K562 (cell line): ENCODE results near the gene WWTR1. TPM values are rescaled to one million over a fixed set of nuclear protein-coding genes. Genes with fewer than 3 reads are reported as not detected.

Source experiments
- ATAC-seq: fragments of 200-7000 bp; cut with Tn5 transposase; 3 replicates; pipeline ENCODE4 v1.9.1; 2020; ENCODE audit warnings: moderate library complexity
- BruUV-seq: library from RNA; stranded (reverse); fragments of 400-500 nt; replicated peaks from 2 replicates; lab custom pipeline; 2021; lab: Mats Ljungman, UMichigan
- CTCF ChIA-PET: fragments of 300-600 bp; formaldehyde crosslinking; extraction: SDS; loops from one replicate; lab custom pipeline; 2021; ENCODE audit warnings: low intra/inter-chr PET ratio; lab: Yijun Ruan, JAX
- POLR2A ChIA-PET: fragments of 300-600, 350-650 bp; sonication (Branson Sonifier 250); formaldehyde crosslinking; extraction: SDS; loops from one replicate; lab custom pipeline; 2021; ENCODE audit warnings: antibody characterized with exemption, inconsistent platforms; lab: Yijun Ruan, JAX
- DNase-seq, 4 experiments: peaks; one replicate each; pipeline versions ENCODE4 v3.0.0 to v3.0.0-alpha.2; 2011 to 2018; ENCODE audit warnings: low spot score in 3 of 4, mixed read lengths in 3 of 4; ENCODE audit errors: extremely low read depth in 1 of 4
- FAIRE-seq: peaks from 2 replicates; lab custom pipeline; 2011; peaks lifted over from hg19 to GRCh38; lab: Jason Lieb, UNC
- H2AFZ ChIP-seq: 2 replicates; pipeline ENCODE4 v1.6.0; 2011; ENCODE audit warnings: low read depth, low read length, control low read depth, inconsistent platforms
- H3K27ac ChIP-seq: fragments of 200-600 bp; 3 replicates; pipeline ENCODE4 v1.8.0; 2011; ENCODE audit warnings: low read depth, mild to moderate bottlenecking, control low read depth, inconsistent platforms, low read length, moderate library complexity, mixed read lengths; ENCODE audit errors: extremely low read depth
- H3K27me3 ChIP-seq, 2 experiments: fragments of 300-600 bp in 1 of 2; 2 replicates in 1 of 2; 3 replicates in 1 of 2; pipeline versions ENCODE4 v1.6.0 to v1.8.0; 2011; ENCODE audit warnings: inconsistent platforms in 2 of 2, low read length in 2 of 2, mild to moderate bottlenecking in 1 of 2, mixed read lengths in 1 of 2, moderate library complexity in 1 of 2; ENCODE audit not compliant: control insufficient read depth in 2 of 2, insufficient read depth in 2 of 2
- H3K36me3 ChIP-seq: fragments of 300-600 bp; 3 replicates; pipeline ENCODE4 v1.8.0; 2011; ENCODE audit warnings: mild to moderate bottlenecking, low read length, inconsistent platforms; ENCODE audit not compliant: control insufficient read depth, insufficient read depth
- H3K4me1 ChIP-seq, 2 experiments: fragments of 200-600 bp in 1 of 2; replicated peaks in 1 of 2; 2 replicates in 1 of 2; 3 replicates in 1 of 2; pipeline versions ENCODE4 v1.5.1 to v1.8.0; 2011; ENCODE audit warnings: inconsistent platforms in 2 of 2, low read length in 2 of 2, mild to moderate bottlenecking in 1 of 2, mixed read lengths in 1 of 2, moderate library complexity in 1 of 2; ENCODE audit not compliant: control insufficient read depth in 2 of 2, insufficient read depth in 2 of 2
- H3K4me2 ChIP-seq: 2 replicates; pipeline ENCODE4 v1.6.1; 2011; ENCODE audit warnings: low read length, control low read depth, inconsistent platforms, mixed read lengths; ENCODE audit not compliant: insufficient read depth
- H3K4me3 ChIP-seq: fragments of 200-600 bp; sonication (generic), shearing (Covaris generic); 2 replicates; pipeline ENCODE4 v1.5.1; 2016; ENCODE audit warnings: control low read depth, inconsistent platforms
- H3K79me2 ChIP-seq: fragments of 200-600 bp; 3 replicates; pipeline ENCODE4 v1.8.0; 2011; ENCODE audit warnings: low read length, inconsistent platforms; ENCODE audit not compliant: control insufficient read depth, insufficient read depth
- H3K9ac ChIP-seq, 2 experiments: 2 replicates each; pipeline versions ENCODE4 v1.6.0 to v1.6.1; 2011; ENCODE audit warnings: low read depth in 2 of 2, low read length in 2 of 2, control low read depth in 1 of 2, inconsistent platforms in 1 of 2, mild to moderate bottlenecking in 1 of 2, mixed read lengths in 1 of 2; ENCODE audit not compliant: insufficient read depth in 1 of 2
- H3K9me1 ChIP-seq: one replicate; pipeline ENCODE4 v1.6.0; 2011; ENCODE audit warnings: inconsistent platforms, mild to moderate bottlenecking, low read length, moderate library complexity; ENCODE audit not compliant: control insufficient read depth, insufficient read depth
- H3K9me3 ChIP-seq: replicated peaks from 2 replicates; pipeline ENCODE4 v1.5.1; 2011; ENCODE audit warnings: low read depth, low read length, inconsistent platforms; ENCODE audit not compliant: control insufficient read depth, insufficient read depth
- H4K20me1 ChIP-seq: replicated peaks from 2 replicates; pipeline ENCODE4 v1.6.1; 2011; ENCODE audit warnings: low read length, inconsistent platforms, mixed read lengths; ENCODE audit not compliant: control insufficient read depth, insufficient read depth
- CTBP1 ChIP-seq: fragments of 450-650 bp; IDR thresholded peaks from 2 replicates; pipeline ENCODE4 v1.6.1; 2016; ENCODE audit warnings: borderline replicate concordance
- DMBX1 ChIP-seq: fragments of 250-450 bp; sonication (Bioruptor Pico); IDR thresholded peaks from 2 replicates; pipeline ENCODE4 v1.8.0; 2022; ENCODE audit warnings: inconsistent platforms, mild to moderate bottlenecking, moderate library complexity, borderline replicate concordance
- E2F3 ChIP-seq: fragments of 250-450 bp; sonication (Bioruptor Pico); IDR thresholded peaks from 2 replicates; pipeline ENCODE4 v1.4.0; 2020; ENCODE audit warnings: mild to moderate bottlenecking
- ETV1 ChIP-seq: fragments of 450-650 bp; conservative IDR thresholded peaks from 2 replicates; pipeline ENCODE4 v1.6.1; 2016; ENCODE audit warnings: missing genetic modification characterization, control low read depth, low read depth, missing compliant biosample characterization
- MCM5 ChIP-seq: fragments of 450-650 bp; IDR thresholded peaks from 2 replicates; pipeline ENCODE4 v1.6.1; 2016; ENCODE audit warnings: low read depth
- U2AF1 ChIP-seq: fragments of 200-400 bp; formaldehyde crosslinking; optimal IDR thresholded peaks from 2 replicates; pipeline ENCODE3; 2017; ENCODE audit warnings: mild to moderate bottlenecking, low read depth, low read length, moderate library complexity
- ZC3H8 ChIP-seq: fragments of 450-650 bp; IDR thresholded peaks from 2 replicates; pipeline ENCODE4 v1.6.1; 2017
- ZNF174 ChIP-seq: fragments of 250-450 bp; sonication (Bioruptor Pico); IDR thresholded peaks from 2 replicates; pipeline ENCODE4 v1.4.0; 2020; ENCODE audit warnings: mild to moderate bottlenecking
- WGBS: fragments of 100-300 bp; shearing (Covaris generic); methylation state at CpG from one replicate; pipeline ENCODE4 v1.1.6; 2016; ENCODE audit warnings: low coverage, mixed read lengths; ENCODE audit not compliant: insufficient coverage; ENCODE audit errors: missing lambda C conversion rate; 5-methylcytosine and 5-hydroxymethylcytosine counted together
- in situ Hi-C: fragments of 300-500 bp; cut with MboI; formaldehyde crosslinking; loops from 4 replicates; pipeline ENCODE4 v1.15.0; 2018; ENCODE audit warnings: inconsistent platforms, mixed read lengths
- intact Hi-C: fragments of 100-400 bp; cut with micrococcal nuclease; formaldehyde crosslinking; loops from 2 replicates; pipeline ENCODE4 v1.14.2; 2022
- polyA plus RNA-seq, 8 experiments: library from polyadenylated mRNA; depleted of rRNA in 4 of 8; stranded (reverse) in 5 of 8; unstranded in 3 of 8; fragments of >200 nt; fragmentation: Nextera tagmentation in 2 of 8; fragmentation: Illumina TruSeq in 1 of 8; extraction: Ambion mirVana in 2 of 8; extraction: Trizol in 1 of 8; gene quantifications; 2 replicates each; pipeline versions ENCODE4 v1.2.1 to v1.2.3, GENCODE V29; 2011 to 2014; ENCODE audit warnings: inconsistent platforms in 1 of 8, missing spikeins in 1 of 8
- total RNA-seq, 7 experiments: library from RNA; depleted of rRNA in 6 of 7; stranded (reverse); fragments of >200 nt in 6 of 7; fragmentation: Illumina TruSeq in 2 of 7; extraction: Trizol in 2 of 7; gene quantifications; 2 replicates each; pipeline versions ENCODE4 v1.2.1 to v1.2.3, GENCODE V29; 2011 to 2021; ENCODE audit warnings: low replicate concordance in 1 of 7
- TF ChIP-seq, protein P1 (sequence below): fragments of 250-450 bp; sonication (Bioruptor Pico); IDR thresholded peaks from 2 replicates; pipeline ENCODE4 v1.5.0; 2020; ENCODE audit warnings: mild to moderate bottlenecking
- TF ChIP-seq, protein P2 (sequence below): IDR thresholded peaks from 2 replicates; pipeline ENCODE4 v1.6.1; 2016; ENCODE audit warnings: missing genetic modification characterization, missing compliant biosample characterization

Gene WWTR1
- total and polyA plus RNA-seq, 9 of the 15 experiments (the other 6 are each of a cell fraction or from before 2014, with no cell fraction given): 0.04 to 1.5 (median 0.60) TPM

- no peak overlapping the region for H3K9ac ChIP-seq
- FAIRE-seq: no peak
- no peaks in the 10 kb centered on the region for H3K9me3 ChIP-seq
- H3K4me3 ChIP-seq: no peak overlapping the region
- no peak overlapping the region for H3K4me2 ChIP-seq
- 0% methylated on average over 2 of the region's 2 CpGs for WGBS
- no peak for DNase-seq
- in situ Hi-C loops (no loop called here), intact Hi-C loops (no loop called here)
- H3K36me3 ChIP-seq: no peaks in the 10 kb centered on the region
- no peak overlapping the region for H3K27ac ChIP-seq
- no peaks in the 10 kb centered on the region for H4K20me1 ChIP-seq
- BruUV-seq: no TSS peak
- ChIA-PET POLR2A (no interaction called here), CTCF (interaction anchor here (0.6 kb wide), 1 partner anchor 19 kb away, joined by 3 read pairs; no protein-coding TSS in a partner anchor)
- no peak overlapping the region for H2AFZ ChIP-seq
- no peaks in the 10 kb centered on the region for H3K9me1 ChIP-seq
- no peaks in the 10 kb centered on the region for H3K79me2 ChIP-seq
- ATAC-seq: no peak
- H3K27me3 ChIP-seq: peaks cover 13 to 17% of the 10 kb centered on the region in 2 experiments; a peak in 4 of 5 replicates
- H3K4me1 ChIP-seq: no peaks in the 10 kb centered on the region; a peak in 1 of 5 replicates
- TF ChIP-seq ETV1 (tag) (no peak), ZNF174 (CRISPR knock-in tag) (no peak), DMBX1 (no peak), ZC3H8 (no peak), U2AF1 (no peak), MCM5 (no peak), CTBP1 (no peak), E2F3 (no peak)
- TF ChIP-seq, protein P1, sequence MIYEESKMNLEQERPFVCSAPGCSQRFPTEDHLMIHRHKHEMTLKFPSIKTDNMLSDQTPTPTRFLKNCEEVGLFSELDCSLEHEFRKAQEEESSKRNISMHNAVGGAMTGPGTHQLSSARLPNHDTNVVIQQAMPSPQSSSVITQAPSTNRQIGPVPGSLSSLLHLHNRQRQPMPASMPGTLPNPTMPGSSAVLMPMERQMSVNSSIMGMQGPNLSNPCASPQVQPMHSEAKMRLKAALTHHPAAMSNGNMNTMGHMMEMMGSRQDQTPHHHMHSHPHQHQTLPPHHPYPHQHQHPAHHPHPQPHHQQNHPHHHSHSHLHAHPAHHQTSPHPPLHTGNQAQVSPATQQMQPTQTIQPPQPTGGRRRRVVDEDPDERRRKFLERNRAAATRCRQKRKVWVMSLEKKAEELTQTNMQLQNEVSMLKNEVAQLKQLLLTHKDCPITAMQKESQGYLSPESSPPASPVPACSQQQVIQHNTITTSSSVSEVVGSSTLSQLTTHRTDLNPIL: no peak
- TF ChIP-seq, protein P2, sequence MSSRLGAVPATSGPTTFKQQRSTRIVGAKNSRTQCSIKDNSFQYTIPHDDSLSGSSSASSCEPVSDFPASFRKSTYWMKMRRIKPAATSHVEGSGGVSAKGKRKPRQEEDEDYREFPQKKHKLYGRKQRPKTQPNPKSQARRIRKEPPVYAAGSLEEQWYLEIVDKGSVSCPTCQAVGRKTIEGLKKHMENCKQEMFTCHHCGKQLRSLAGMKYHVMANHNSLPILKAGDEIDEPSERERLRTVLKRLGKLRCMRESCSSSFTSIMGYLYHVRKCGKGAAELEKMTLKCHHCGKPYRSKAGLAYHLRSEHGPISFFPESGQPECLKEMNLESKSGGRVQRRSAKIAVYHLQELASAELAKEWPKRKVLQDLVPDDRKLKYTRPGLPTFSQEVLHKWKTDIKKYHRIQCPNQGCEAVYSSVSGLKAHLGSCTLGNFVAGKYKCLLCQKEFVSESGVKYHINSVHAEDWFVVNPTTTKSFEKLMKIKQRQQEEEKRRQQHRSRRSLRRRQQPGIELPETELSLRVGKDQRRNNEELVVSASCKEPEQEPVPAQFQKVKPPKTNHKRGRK: no peak
Measured at GRCh38 chr3:149585401-149585726, 72.5 kb downstream of the WWTR1 start.
